HepG2 (cell line): ENCODE data around the gene CDC42BPG. TPM values are rescaled to one million over a fixed set of nuclear protein-coding genes. Genes with fewer than 3 reads are reported as not detected.

Experiments
- FOXP1 ChIP-seq, 2 experiments: fragments of 450-650 bp in 1 of 2; IDR thresholded peaks; 2 replicates each; pipeline ENCODE4 v1.6.1; 2017 to 2018; ENCODE audit warnings: antibody characterized with exemption in 1 of 2
- HDAC1 ChIP-seq: sonication (generic); formaldehyde crosslinking; IDR thresholded peaks from 2 replicates; pipeline ENCODE4 v1.5.1; 2020; ENCODE audit warnings: mild to moderate bottlenecking, missing genetic modification reagents
- KMT2A ChIP-seq: sonication (generic); formaldehyde crosslinking; IDR thresholded peaks from 2 replicates; pipeline ENCODE4 v1.4.0; 2020; ENCODE audit warnings: missing genetic modification reagents
- MXD4 ChIP-seq: IDR thresholded peaks from 2 replicates; pipeline ENCODE4 v1.6.1; 2016; ENCODE audit warnings: mild to moderate bottlenecking, missing biosample characterization, missing genetic modification reagents
- SMAD9 ChIP-seq: sonication (generic); formaldehyde crosslinking; IDR thresholded peaks from 2 replicates; pipeline ENCODE4 v1.5.1; 2020; ENCODE audit warnings: mild to moderate bottlenecking, missing genetic modification reagents
- TGIF2 ChIP-seq: IDR thresholded peaks from 2 replicates; pipeline ENCODE4 v1.6.1; 2016; ENCODE audit warnings: control low read depth, missing compliant biosample characterization
- ZIK1 ChIP-seq: sonication (generic); formaldehyde crosslinking; IDR thresholded peaks from 2 replicates; pipeline ENCODE4 v1.5.0; 2020; ENCODE audit warnings: mild to moderate bottlenecking, low read depth, missing genetic modification reagents, borderline replicate concordance
- ZNF430 ChIP-seq: sonication (generic); formaldehyde crosslinking; IDR thresholded peaks from 2 replicates; pipeline ENCODE4 v1.9.0; 2021; ENCODE audit warnings: mild to moderate bottlenecking, missing genetic modification reagents
- ZNF441 ChIP-seq: sonication (generic); formaldehyde crosslinking; IDR thresholded peaks from 2 replicates; pipeline ENCODE4 v1.7.0; 2021; ENCODE audit warnings: missing genetic modification reagents, borderline replicate concordance
- ZNF550 ChIP-seq: sonication (generic); formaldehyde crosslinking; IDR thresholded peaks from 2 replicates; pipeline ENCODE4 v1.4.0; 2020; ENCODE audit warnings: mild to moderate bottlenecking, missing genetic modification reagents, borderline replicate concordance
- ZNF598 ChIP-seq: sonication (generic); formaldehyde crosslinking; IDR thresholded peaks from 2 replicates; pipeline ENCODE4 v1.5.1; 2020; ENCODE audit warnings: mild to moderate bottlenecking, missing genetic modification reagents, borderline replicate concordance
- ZNF709 ChIP-seq: sonication (generic); formaldehyde crosslinking; IDR thresholded peaks from 2 replicates; pipeline ENCODE4 v1.5.0; 2020; ENCODE audit warnings: mild to moderate bottlenecking, missing genetic modification reagents
- polyA plus RNA-seq, 8 experiments: library from polyadenylated mRNA; depleted of rRNA in 3 of 8; stranded (reverse) in 7 of 8; unstranded in 1 of 8; fragments of >200 nt; fragmentation: Illumina TruSeq in 4 of 8; extraction: Trizol in 4 of 8; gene quantifications; 2 replicates each; pipeline versions ENCODE4 v1.2.1 to v1.2.3, GENCODE V29; 2011 to 2016; ENCODE audit warnings: low read depth in 4 of 8, missing spikeins in 1 of 8, mixed read lengths in 1 of 8; ENCODE audit not compliant: insufficient read depth in 1 of 8
- total RNA-seq, 5 experiments: library from RNA; depleted of rRNA; stranded (reverse); fragments of >200 nt; fragmentation: Illumina TruSeq; extraction: Trizol; gene quantifications; 2 replicates each; pipeline ENCODE4 v1.2.3, GENCODE V29; 2016; ENCODE audit warnings: low read depth in 1 of 5
- TF ChIP-seq, protein P1 (sequence below): sonication (generic); formaldehyde crosslinking; IDR thresholded peaks from 2 replicates; pipeline ENCODE4 v1.5.1; 2020; ENCODE audit warnings: missing genetic modification reagents, mild to moderate bottlenecking, borderline replicate concordance
- TF ChIP-seq, protein P2 (sequence below): IDR thresholded peaks from 2 replicates; pipeline ENCODE4 v1.6.1; 2016; ENCODE audit warnings: mild to moderate bottlenecking, missing biosample characterization, missing genetic modification reagents
- TF ChIP-seq, protein P3 (sequence below), 2 experiments: fragments of 450-650 bp in 1 of 2; sonication (generic) in 1 of 2; formaldehyde crosslinking; IDR thresholded peaks; 2 replicates each; pipeline versions ENCODE4 v1.5.0 to v1.8.0; 2020 to 2022; ENCODE audit warnings: mild to moderate bottlenecking in 1 of 2, missing genetic modification reagents in 1 of 2
- TF ChIP-seq, protein P4 (sequence below): sonication (generic); formaldehyde crosslinking; IDR thresholded peaks from 2 replicates; pipeline ENCODE4 v1.8.0; 2022; ENCODE audit warnings: mild to moderate bottlenecking, missing genetic modification reagents, borderline replicate concordance
- TF ChIP-seq, protein P5 (sequence below): sonication (generic); formaldehyde crosslinking; IDR thresholded peaks from 2 replicates; pipeline ENCODE4 v1.5.1; 2020; ENCODE audit warnings: mild to moderate bottlenecking, missing genetic modification reagents, borderline replicate concordance
- TF ChIP-seq, protein P6 (sequence below): sonication (generic); formaldehyde crosslinking; IDR thresholded peaks from 2 replicates; pipeline ENCODE4 v1.8.0; 2022; ENCODE audit warnings: missing genetic modification reagents, low read depth, mild to moderate bottlenecking, borderline replicate concordance

The CDC42BPG gene
- total and polyA plus RNA-seq, 2 of the 13 experiments (the other 11 are each of a cell fraction or from before 2014, with no cell fraction given): 0.55 to 1.4 TPM

DNA sequence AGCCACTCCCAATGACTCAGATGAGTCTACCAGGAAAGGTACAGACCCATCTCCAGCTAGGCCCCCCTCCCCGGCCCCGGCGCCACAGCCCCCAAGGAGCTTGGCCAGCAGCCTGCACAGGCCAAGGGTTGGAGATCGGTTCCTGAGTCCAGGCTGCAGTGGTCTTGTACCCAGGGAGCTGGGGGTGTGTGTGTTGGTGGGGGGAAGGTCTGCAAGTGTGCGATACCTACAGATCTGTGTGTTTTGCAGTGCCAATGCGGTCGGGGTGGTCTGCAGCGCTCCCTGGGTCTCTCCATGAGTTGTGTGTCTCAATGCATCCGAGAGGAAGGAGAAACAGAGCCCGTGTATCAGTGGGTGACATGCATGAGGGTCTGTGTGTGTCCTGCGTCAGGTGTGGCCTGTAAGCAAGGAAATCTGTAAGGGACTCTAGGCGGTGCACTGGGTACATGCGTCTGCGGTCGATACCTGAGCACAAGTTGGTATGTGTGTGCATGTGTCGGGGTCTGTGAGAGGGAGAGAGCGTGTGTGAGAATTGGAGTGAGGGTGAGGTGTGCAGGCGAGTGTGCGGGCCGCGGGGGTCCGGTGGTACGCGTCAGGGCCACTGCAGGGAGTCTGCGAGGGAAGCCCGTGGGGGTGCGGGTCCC lies 645 bp downstream of the CDC42BPG start (continued):
- TF ChIP-seq MXD4 (CRISPR knock-in tag) (no peak), TGIF2 (0 out of 2 replicates have a peak, but pooled peaks have one; percentile 29), ZIK1 (0 out of 2 replicates have a peak, but pooled peaks have one; percentile 59), ZNF709 (CRISPR knock-in tag) (0 out of 2 replicates have a peak, but pooled peaks have one; percentile 60), ZNF430 (CRISPR knock-in tag) (peak; percentile 64; the same call in 1 of the 2 replicates), FOXP1 (IDR thresholded peaks at IDR 0.05) (no peak), FOXP1 (CRISPR knock-in tag; IDR thresholded peaks at IDR 0.05) (no peak), KMT2A (no peak), ZNF441 (CRISPR knock-in tag) (0 out of 2 replicates have a peak, but pooled peaks have one; percentile 25), SMAD9 (CRISPR knock-in tag) (0 out of 2 replicates have a peak, but pooled peaks have one; percentile 62), HDAC1 (CRISPR knock-in tag) (peak; percentile 34; the same call in 1 of the 2 replicates), ZNF598 (0 out of 2 replicates have a peak, but pooled peaks have one; percentile 31), ZNF550 (CRISPR knock-in tag) (no peak)
- TF ChIP-seq, protein P1, sequence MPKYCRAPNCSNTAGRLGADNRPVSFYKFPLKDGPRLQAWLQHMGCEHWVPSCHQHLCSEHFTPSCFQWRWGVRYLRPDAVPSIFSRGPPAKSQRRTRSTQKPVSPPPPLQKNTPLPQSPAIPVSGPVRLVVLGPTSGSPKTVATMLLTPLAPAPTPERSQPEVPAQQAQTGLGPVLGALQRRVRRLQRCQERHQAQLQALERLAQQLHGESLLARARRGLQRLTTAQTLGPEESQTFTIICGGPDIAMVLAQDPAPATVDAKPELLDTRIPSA (CRISPR knock-in tag): no peak
- TF ChIP-seq, protein P2, sequence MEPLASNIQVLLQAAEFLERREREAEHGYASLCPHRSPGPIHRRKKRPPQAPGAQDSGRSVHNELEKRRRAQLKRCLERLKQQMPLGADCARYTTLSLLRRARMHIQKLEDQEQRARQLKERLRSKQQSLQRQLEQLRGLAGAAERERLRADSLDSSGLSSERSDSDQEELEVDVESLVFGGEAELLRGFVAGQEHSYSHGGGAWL: peak; percentile 12; the same call in 1 of the 2 replicates
- TF ChIP-seq, protein P3, sequence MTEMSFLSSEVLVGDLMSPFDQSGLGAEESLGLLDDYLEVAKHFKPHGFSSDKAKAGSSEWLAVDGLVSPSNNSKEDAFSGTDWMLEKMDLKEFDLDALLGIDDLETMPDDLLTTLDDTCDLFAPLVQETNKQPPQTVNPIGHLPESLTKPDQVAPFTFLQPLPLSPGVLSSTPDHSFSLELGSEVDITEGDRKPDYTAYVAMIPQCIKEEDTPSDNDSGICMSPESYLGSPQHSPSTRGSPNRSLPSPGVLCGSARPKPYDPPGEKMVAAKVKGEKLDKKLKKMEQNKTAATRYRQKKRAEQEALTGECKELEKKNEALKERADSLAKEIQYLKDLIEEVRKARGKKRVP (CRISPR knock-in tag; IDR thresholded peaks at IDR 0.05): no peak
- TF ChIP-seq, protein P4, sequence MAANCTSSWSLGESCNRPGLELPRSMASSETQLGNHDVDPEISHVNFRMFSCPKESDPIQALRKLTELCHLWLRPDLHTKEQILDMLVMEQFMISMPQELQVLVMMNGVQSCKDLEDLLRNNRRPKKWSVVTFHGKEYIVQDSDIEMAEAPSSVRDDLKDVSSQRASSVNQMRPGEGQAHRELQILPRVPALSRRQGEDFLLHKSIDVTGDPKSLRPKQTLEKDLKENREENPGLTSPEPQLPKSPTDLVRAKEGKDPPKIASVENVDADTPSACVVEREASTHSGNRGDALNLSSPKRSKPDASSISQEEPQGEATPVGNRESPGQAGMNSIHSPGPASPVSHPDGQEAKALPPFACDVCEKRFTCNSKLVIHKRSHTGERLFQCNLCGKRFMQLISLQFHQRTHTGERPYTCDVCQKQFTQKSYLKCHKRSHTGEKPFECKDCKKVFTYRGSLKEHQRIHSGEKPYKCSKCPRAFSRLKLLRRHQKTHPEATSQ: no peak
- TF ChIP-seq, protein P5, sequence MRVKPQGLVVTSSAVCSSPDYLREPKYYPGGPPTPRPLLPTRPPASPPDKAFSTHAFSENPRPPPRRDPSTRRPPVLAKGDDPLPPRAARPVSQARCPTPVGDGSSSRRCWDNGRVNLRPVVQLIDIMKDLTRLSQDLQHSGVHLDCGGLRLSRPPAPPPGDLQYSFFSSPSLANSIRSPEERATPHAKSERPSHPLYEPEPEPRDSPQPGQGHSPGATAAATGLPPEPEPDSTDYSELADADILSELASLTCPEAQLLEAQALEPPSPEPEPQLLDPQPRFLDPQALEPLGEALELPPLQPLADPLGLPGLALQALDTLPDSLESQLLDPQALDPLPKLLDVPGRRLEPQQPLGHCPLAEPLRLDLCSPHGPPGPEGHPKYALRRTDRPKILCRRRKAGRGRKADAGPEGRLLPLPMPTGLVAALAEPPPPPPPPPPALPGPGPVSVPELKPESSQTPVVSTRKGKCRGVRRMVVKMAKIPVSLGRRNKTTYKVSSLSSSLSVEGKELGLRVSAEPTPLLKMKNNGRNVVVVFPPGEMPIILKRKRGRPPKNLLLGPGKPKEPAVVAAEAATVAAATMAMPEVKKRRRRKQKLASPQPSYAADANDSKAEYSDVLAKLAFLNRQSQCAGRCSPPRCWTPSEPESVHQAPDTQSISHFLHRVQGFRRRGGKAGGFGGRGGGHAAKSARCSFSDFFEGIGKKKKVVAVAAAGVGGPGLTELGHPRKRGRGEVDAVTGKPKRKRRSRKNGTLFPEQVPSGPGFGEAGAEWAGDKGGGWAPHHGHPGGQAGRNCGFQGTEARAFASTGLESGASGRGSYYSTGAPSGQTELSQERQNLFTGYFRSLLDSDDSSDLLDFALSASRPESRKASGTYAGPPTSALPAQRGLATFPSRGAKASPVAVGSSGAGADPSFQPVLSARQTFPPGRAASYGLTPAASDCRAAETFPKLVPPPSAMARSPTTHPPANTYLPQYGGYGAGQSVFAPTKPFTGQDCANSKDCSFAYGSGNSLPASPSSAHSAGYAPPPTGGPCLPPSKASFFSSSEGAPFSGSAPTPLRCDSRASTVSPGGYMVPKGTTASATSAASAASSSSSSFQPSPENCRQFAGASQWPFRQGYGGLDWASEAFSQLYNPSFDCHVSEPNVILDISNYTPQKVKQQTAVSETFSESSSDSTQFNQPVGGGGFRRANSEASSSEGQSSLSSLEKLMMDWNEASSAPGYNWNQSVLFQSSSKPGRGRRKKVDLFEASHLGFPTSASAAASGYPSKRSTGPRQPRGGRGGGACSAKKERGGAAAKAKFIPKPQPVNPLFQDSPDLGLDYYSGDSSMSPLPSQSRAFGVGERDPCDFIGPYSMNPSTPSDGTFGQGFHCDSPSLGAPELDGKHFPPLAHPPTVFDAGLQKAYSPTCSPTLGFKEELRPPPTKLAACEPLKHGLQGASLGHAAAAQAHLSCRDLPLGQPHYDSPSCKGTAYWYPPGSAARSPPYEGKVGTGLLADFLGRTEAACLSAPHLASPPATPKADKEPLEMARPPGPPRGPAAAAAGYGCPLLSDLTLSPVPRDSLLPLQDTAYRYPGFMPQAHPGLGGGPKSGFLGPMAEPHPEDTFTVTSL (CRISPR knock-in tag): peak; percentile 51; the same call in 1 of the 2 replicates
- TF ChIP-seq, protein P6, sequence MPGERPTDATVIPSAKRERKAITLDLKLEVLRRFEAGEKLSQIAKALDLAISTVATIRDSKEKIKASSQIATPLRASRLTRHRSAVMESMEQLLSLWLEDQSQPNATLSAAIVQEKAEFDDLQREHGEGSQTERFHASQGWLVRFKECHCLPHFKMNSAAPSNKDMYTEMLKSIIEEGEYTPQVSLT (CRISPR knock-in tag): no peak
